NCI-H146 (cell line): ENCODE results near the gene RIT1.

Experiments
- DNase-seq: peaks from one replicate; lab custom pipeline; 2025; lab: John Stamatoyannopoulos, UW

Gene RIT1

GRCh38 chr1:155856975-155857930 is 53.9 kb downstream of the RIT1 start, which contains the start of gene GON4L:
Gene GON4L, minus strand, starts transcription at chr1:155857214. Its CDS starts 3,434 bp downstream, at chr1:155853780.
- peak; percentile 93 for DNase-seq

GRCh38 chr1:155856257-155856974 is 54.7 kb downstream of the RIT1 start:
- no peak for DNase-seq

GRCh38 chr1:155850345-155850744 is 60.8 kb downstream of the RIT1 start:
- no peak for DNase-seq

GRCh38 chr1:155847823-155848529 is 63.2 kb downstream of the RIT1 start:
- DNase-seq: no peak
